K562 (cell line): ENCODE measurements around the gene USP28. TPM values are rescaled to one million over a fixed set of nuclear protein-coding genes. Genes with fewer than 3 reads are reported as not detected.

Experiments used
- ATAC-seq: fragments of 200-7000 bp; cut with Tn5 transposase; 3 replicates; pipeline ENCODE4 v1.9.1; 2020; ENCODE audit warnings: moderate library complexity
- BruUV-seq: library from RNA; stranded (reverse); fragments of 400-500 nt; replicated peaks from 2 replicates; lab custom pipeline; 2021; lab: Mats Ljungman, UMichigan
- CTCF ChIA-PET: fragments of 300-600 bp; formaldehyde crosslinking; extraction: SDS; loops from one replicate; lab custom pipeline; 2021; ENCODE audit warnings: low intra/inter-chr PET ratio; lab: Yijun Ruan, JAX
- POLR2A ChIA-PET: fragments of 300-600, 350-650 bp; sonication (Branson Sonifier 250); formaldehyde crosslinking; extraction: SDS; loops from one replicate; lab custom pipeline; 2021; ENCODE audit warnings: antibody characterized with exemption, inconsistent platforms; lab: Yijun Ruan, JAX
- DNase-seq, 4 experiments: peaks; one replicate each; pipeline versions ENCODE4 v3.0.0 to v3.0.0-alpha.2; 2011 to 2018; ENCODE audit warnings: low spot score in 3 of 4, mixed read lengths in 3 of 4; ENCODE audit errors: extremely low read depth in 1 of 4
- FAIRE-seq: peaks from 2 replicates; lab custom pipeline; 2011; peaks lifted over from hg19 to GRCh38; lab: Jason Lieb, UNC
- H2AFZ ChIP-seq: 2 replicates; pipeline ENCODE4 v1.6.0; 2011; ENCODE audit warnings: low read depth, low read length, control low read depth, inconsistent platforms
- H3K27ac ChIP-seq: fragments of 200-600 bp; 3 replicates; pipeline ENCODE4 v1.8.0; 2011; ENCODE audit warnings: low read depth, mild to moderate bottlenecking, control low read depth, inconsistent platforms, low read length, moderate library complexity, mixed read lengths; ENCODE audit errors: extremely low read depth
- H3K27me3 ChIP-seq, 2 experiments: fragments of 300-600 bp in 1 of 2; 2 replicates in 1 of 2; 3 replicates in 1 of 2; pipeline versions ENCODE4 v1.6.0 to v1.8.0; 2011; ENCODE audit warnings: inconsistent platforms in 2 of 2, low read length in 2 of 2, mild to moderate bottlenecking in 1 of 2, mixed read lengths in 1 of 2, moderate library complexity in 1 of 2; ENCODE audit not compliant: control insufficient read depth in 2 of 2, insufficient read depth in 2 of 2
- H3K36me3 ChIP-seq: fragments of 300-600 bp; 3 replicates; pipeline ENCODE4 v1.8.0; 2011; ENCODE audit warnings: mild to moderate bottlenecking, low read length, inconsistent platforms; ENCODE audit not compliant: control insufficient read depth, insufficient read depth
- H3K4me1 ChIP-seq, 2 experiments: fragments of 200-600 bp in 1 of 2; replicated peaks in 1 of 2; 2 replicates in 1 of 2; 3 replicates in 1 of 2; pipeline versions ENCODE4 v1.5.1 to v1.8.0; 2011; ENCODE audit warnings: inconsistent platforms in 2 of 2, low read length in 2 of 2, mild to moderate bottlenecking in 1 of 2, mixed read lengths in 1 of 2, moderate library complexity in 1 of 2; ENCODE audit not compliant: control insufficient read depth in 2 of 2, insufficient read depth in 2 of 2
- H3K4me2 ChIP-seq: 2 replicates; pipeline ENCODE4 v1.6.1; 2011; ENCODE audit warnings: low read length, control low read depth, inconsistent platforms, mixed read lengths; ENCODE audit not compliant: insufficient read depth
- H3K4me3 ChIP-seq: fragments of 200-600 bp; sonication (generic), shearing (Covaris generic); 2 replicates; pipeline ENCODE4 v1.5.1; 2016; ENCODE audit warnings: control low read depth, inconsistent platforms
- H3K79me2 ChIP-seq: fragments of 200-600 bp; 3 replicates; pipeline ENCODE4 v1.8.0; 2011; ENCODE audit warnings: low read length, inconsistent platforms; ENCODE audit not compliant: control insufficient read depth, insufficient read depth
- H3K9ac ChIP-seq, 2 experiments: 2 replicates each; pipeline versions ENCODE4 v1.6.0 to v1.6.1; 2011; ENCODE audit warnings: low read depth in 2 of 2, low read length in 2 of 2, control low read depth in 1 of 2, inconsistent platforms in 1 of 2, mild to moderate bottlenecking in 1 of 2, mixed read lengths in 1 of 2; ENCODE audit not compliant: insufficient read depth in 1 of 2
- H3K9me1 ChIP-seq: one replicate; pipeline ENCODE4 v1.6.0; 2011; ENCODE audit warnings: inconsistent platforms, mild to moderate bottlenecking, low read length, moderate library complexity; ENCODE audit not compliant: control insufficient read depth, insufficient read depth
- H3K9me3 ChIP-seq: replicated peaks from 2 replicates; pipeline ENCODE4 v1.5.1; 2011; ENCODE audit warnings: low read depth, low read length, inconsistent platforms; ENCODE audit not compliant: control insufficient read depth, insufficient read depth
- H4K20me1 ChIP-seq: replicated peaks from 2 replicates; pipeline ENCODE4 v1.6.1; 2011; ENCODE audit warnings: low read length, inconsistent platforms, mixed read lengths; ENCODE audit not compliant: control insufficient read depth, insufficient read depth
- EGR1 ChIP-seq: fragments of 450-650 bp; conservative IDR thresholded peaks from 2 replicates; pipeline ENCODE4 v1.6.1; 2017; ENCODE audit warnings: mild to moderate bottlenecking
- GATAD2A ChIP-seq: fragments of 450-650 bp; IDR thresholded peaks from 2 replicates; pipeline ENCODE4 v1.6.1; 2017
- HMGXB4 ChIP-seq: sonication (generic); formaldehyde crosslinking; IDR thresholded peaks from 2 replicates; pipeline ENCODE4 v1.8.1; 2023; ENCODE audit warnings: mild to moderate bottlenecking, missing genetic modification reagents
- MCM3 ChIP-seq: fragments of 450-650 bp; IDR thresholded peaks from 2 replicates; pipeline ENCODE4 v1.6.1; 2016
- SIN3A ChIP-seq, 2 experiments: fragments of 150-350 bp in 1 of 2; IDR thresholded peaks; 2 replicates each; pipeline ENCODE4 v1.6.1; 2011 to 2016; ENCODE audit warnings: borderline replicate concordance in 2 of 2, low read depth in 2 of 2, low read length in 2 of 2, mild to moderate bottlenecking in 2 of 2, moderate library complexity in 2 of 2; ENCODE audit not compliant: control insufficient read depth in 1 of 2
- ZKSCAN3 ChIP-seq: fragments of 250-450 bp; sonication (Bioruptor Pico); IDR thresholded peaks from 2 replicates; pipeline ENCODE4 v1.4.0; 2020
- ZNF584 ChIP-seq: fragments of 200-800 bp; sonication (Bioruptor generic); IDR thresholded peaks from 2 replicates; pipeline ENCODE4 v1.6.1; 2016; ENCODE audit warnings: low read depth, mild to moderate bottlenecking, missing genetic modification characterization, missing compliant biosample characterization
- WGBS: fragments of 100-300 bp; shearing (Covaris generic); methylation state at CpG from one replicate; pipeline ENCODE4 v1.1.6; 2016; ENCODE audit warnings: low coverage, mixed read lengths; ENCODE audit not compliant: insufficient coverage; ENCODE audit errors: missing lambda C conversion rate; 5-methylcytosine and 5-hydroxymethylcytosine counted together
- in situ Hi-C: fragments of 300-500 bp; cut with MboI; formaldehyde crosslinking; loops from 4 replicates; pipeline ENCODE4 v1.15.0; 2018; ENCODE audit warnings: inconsistent platforms, mixed read lengths
- intact Hi-C: fragments of 100-400 bp; cut with micrococcal nuclease; formaldehyde crosslinking; loops from 2 replicates; pipeline ENCODE4 v1.14.2; 2022
- polyA plus RNA-seq, 8 experiments: library from polyadenylated mRNA; depleted of rRNA in 4 of 8; stranded (reverse) in 5 of 8; unstranded in 3 of 8; fragments of >200 nt; fragmentation: Nextera tagmentation in 2 of 8; fragmentation: Illumina TruSeq in 1 of 8; extraction: Ambion mirVana in 2 of 8; extraction: Trizol in 1 of 8; gene quantifications; 2 replicates each; pipeline versions ENCODE4 v1.2.1 to v1.2.3, GENCODE V29; 2011 to 2014; ENCODE audit warnings: inconsistent platforms in 1 of 8, missing spikeins in 1 of 8
- total RNA-seq, 7 experiments: library from RNA; depleted of rRNA in 6 of 7; stranded (reverse); fragments of >200 nt in 6 of 7; fragmentation: Illumina TruSeq in 2 of 7; extraction: Trizol in 2 of 7; gene quantifications; 2 replicates each; pipeline versions ENCODE4 v1.2.1 to v1.2.3, GENCODE V29; 2011 to 2021; ENCODE audit warnings: low replicate concordance in 1 of 7

Gene USP28
- total and polyA plus RNA-seq, 9 of the 15 experiments (the other 6 are each of a cell fraction or from before 2014, with no cell fraction given) = 3.7 to 42.7 (median 20.3) TPM

- H3K4me2 ChIP-seq = peak overlapping the region; percentile 82
- ATAC-seq (no peak), FAIRE-seq (no peak), DNase-seq (peak in 2 of 4 experiments; percentile 15 to 21)
- peak overlapping the region; percentile 62 to 88 for H3K9ac ChIP-seq
- ChIA-PET CTCF (no interaction called here), POLR2A (interaction anchor here (0.6 to 1.9 kb wide), 2 partner anchors 42 to 101 kb away, joined by 3 to 7 read pairs; partner anchors contain the start of gene ZW10)
- in situ Hi-C loops = no loop called here
- H3K36me3 ChIP-seq = peaks cover 3% of the 10 kb centered on the region; the same call in 2 of the 3 replicates
- peaks cover 4% of the 10 kb centered on the region; the same call in 1 of the 2 replicates for H4K20me1 ChIP-seq
- TF ChIP-seq GATAD2A = no peak
- no peak for TF ChIP-seq MCM3
- TF ChIP-seq EGR1 = 0 out of 2 replicates have a peak, but pooled peaks have one; percentile 40
- no peak for TF ChIP-seq ZKSCAN3 (CRISPR knock-in tag)
- TF ChIP-seq HMGXB4 (CRISPR knock-in tag) = no peak
- TF ChIP-seq SIN3A (IDR thresholded peaks at IDR 0.05; ENCODE audit: borderline replicate concordance in 2 of 2, control insufficient read depth in 1 of 2, low read depth in 2 of 2, low read length in 2 of 2) = 0 out of 4 replicates have a peak, but pooled peaks of 1 of the 2 experiments have one; percentile 26
- no peak for TF ChIP-seq ZNF584
- peak overlapping the region; percentile 64; the same call in 1 of the 3 replicates for H3K27ac ChIP-seq
- H3K4me3 ChIP-seq = peak overlapping the region; percentile 77
- peaks cover 18 to 21% of the 10 kb centered on the region in 2 experiments for H3K4me1 ChIP-seq
- H2AFZ ChIP-seq = peak overlapping the region; percentile 89
- BruUV-seq = TSS peak; percentile 55
- peaks cover 27% of the 10 kb centered on the region for H3K79me2 ChIP-seq
- no peaks in the 10 kb centered on the region for H3K27me3 ChIP-seq
- no peaks in the 10 kb centered on the region for H3K9me1 ChIP-seq
- H3K9me3 ChIP-seq = no peaks in the 10 kb centered on the region
- 10% methylated on average over 15 of the region's 19 CpGs for WGBS
- intact Hi-C loops = no loop called here
Observed at GRCh38 chr11:113874581-113875233, 665 bp downstream of the USP28 start.
